ENCODE measurements around the gene GGA1.

Gene GGA1

DNA sequence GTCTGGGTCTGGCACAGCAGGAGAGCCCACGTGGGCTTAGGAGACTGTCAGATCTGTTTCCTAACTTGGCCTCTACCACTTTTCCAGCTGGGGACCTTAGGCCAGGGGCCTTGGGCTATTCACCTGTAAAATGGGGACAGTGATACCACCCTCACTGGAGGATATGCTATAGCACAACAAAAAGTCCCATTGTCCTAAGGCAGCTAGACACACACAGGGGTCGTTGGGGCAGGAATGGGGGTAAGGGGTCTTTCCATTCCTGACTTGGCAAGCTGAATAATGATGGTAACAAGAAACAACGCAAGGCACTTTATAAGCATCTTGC is 28.3 kb downstream of the GGA1 start:
- Histone ChIP-seq H3K9ac (ENCODE audit: low read depth, low read length) (no peak overlapping the region), H3K4me1 (ENCODE audit: insufficient read depth, low read length) (peaks cover 30% of the 10 kb centered on the region), H3K9me3 (ENCODE audit: control insufficient read depth, insufficient read depth, low read length) (no peaks in the 10 kb centered on the region), H3K36me3 (ENCODE audit: insufficient read depth, low read length) (peaks cover under 1% of the 10 kb centered on the region; the same call in 1 of the 2 replicates)

DNA sequence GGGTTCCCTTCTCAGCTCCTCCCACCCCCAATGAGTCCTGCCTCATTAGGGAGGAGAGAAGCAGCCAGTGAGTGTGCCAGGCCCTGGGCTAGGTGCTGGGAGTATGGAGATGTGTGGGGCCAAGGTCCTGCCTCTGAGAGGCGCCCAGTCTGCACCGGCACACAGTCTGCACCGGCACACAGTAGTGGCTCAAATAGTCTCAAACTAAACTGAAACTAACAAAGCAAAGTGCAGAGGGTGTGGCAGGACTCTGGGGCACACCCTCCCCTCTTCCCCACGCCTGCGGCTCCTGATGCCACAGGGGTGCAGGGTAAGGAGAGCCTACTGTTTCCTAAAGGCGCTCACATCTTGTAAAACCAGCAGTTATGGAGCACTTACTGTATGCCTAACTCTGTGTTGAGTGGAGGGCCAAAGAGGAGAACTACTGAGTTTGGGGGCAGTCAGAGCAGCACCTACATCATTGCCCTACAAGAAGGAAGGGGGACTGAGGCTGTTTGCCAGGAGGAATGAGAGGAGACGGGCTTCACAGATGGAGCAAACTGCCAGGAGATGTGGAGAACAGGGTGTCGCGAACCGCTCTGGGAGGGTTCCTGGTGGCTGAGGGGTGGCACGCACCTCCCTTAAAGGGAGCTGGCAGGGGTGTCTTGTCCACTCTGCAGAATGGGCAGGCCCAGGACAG is 29.9 kb downstream of the GGA1 start:
- Histone ChIP-seq H3K36me3 (ENCODE audit: insufficient read depth, low read length) (peaks cover 4% of the 10 kb centered on the region; the same call in 1 of the 2 replicates), H3K9me3 (ENCODE audit: control insufficient read depth, insufficient read depth, low read length) (no peaks in the 10 kb centered on the region), H3K4me1 (ENCODE audit: insufficient read depth, low read length) (peaks cover 24% of the 10 kb centered on the region), H3K9ac (ENCODE audit: low read depth, low read length) (peak overlapping the region; percentile 53; the same call in 1 of the 2 replicates)

DNA sequence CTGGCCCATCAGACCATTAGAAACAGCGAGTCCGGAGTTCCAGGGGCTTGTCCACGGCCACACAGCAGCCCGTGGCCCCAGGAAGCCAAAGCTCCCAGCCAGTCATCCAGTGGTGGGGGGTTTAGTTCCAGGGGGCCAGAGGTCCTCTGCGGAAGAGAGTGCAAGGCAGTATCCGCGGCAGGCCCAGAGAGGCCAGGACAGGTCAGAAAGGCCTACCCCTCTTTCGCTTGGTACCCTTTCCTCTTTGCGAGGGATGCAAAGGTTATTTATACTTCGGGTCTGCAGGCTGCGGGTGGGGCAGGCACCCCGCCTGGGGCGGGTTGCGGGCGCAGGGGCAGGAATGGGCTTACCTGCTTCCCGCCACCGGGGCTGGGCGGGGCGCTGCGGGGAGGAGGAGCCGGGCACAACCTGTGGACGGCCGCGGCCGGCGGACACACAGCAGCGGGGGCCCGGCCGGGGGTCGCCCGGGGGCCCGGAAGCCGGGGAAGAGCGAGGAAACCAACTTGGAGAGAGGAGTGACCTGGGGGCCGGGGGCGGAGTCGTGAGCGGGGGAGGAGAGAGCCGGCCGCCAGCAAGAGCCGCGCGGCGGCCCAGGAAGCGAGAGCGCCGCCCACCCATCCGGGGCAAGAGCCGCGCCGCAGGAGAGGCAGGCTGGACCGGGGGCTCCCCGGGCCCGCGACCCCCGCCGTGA is 30.6 kb downstream of the GGA1 start, which contains the start of gene SH3BP1:
Gene SH3BP1 (plus strand): TSS at position 600 of the 691 bp plus-strand sequence. CDS start 119 bp downstream, outside the sequence.
- Histone ChIP-seq H3K9ac (ENCODE audit: low read depth, low read length) (peak within 1 kb of the TSS; percentile 53), H3K9me3 (ENCODE audit: control insufficient read depth, insufficient read depth, low read length) (no peaks in the 10 kb centered on the region), H3K4me1 (ENCODE audit: insufficient read depth, low read length) (peaks cover 21% of the 10 kb centered on the region), H3K36me3 (ENCODE audit: insufficient read depth, low read length) (peaks cover 7% of the 10 kb centered on the region; the same call in 1 of the 2 replicates)

DNA sequence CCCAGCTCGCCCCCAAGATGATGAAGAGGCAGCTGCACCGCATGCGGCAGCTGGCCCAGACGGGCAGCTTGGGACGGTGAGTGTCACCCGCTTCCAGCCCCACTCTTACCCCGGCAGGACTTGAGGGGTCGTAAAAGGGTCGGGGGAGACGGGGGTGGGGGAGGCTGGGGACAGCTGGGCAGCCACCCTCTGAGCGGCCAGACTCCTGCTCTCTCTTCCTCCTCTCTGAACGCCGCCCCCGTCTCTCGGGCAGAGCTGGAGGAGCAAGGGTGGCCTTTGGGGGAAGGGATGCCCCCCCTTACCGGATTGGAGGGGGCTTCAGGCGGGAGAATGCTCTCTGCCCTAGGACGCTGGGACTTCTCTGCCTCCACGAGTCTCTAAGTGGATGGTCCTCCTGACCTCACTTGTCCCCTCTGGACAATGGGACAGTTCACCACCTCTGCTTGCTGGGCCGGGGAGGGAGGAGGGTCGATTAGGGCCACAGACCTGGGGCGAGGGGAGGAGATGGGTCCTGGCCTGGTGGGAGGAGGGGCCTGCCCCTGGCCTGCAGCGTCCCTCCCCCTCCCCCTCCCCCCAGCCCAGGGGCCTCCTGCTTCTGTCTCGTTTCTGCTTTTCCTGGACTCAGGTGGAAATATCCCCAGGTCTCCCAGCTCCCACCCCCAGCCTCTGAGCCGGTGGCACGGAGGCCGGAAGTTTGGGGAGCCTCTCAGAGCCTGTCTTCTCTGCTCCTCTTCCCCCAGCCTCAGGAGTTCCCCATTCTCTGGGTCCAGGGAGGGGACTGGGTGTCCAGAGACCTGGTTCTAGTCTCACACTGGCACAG is 31.3 kb downstream of the GGA1 start:
- H3K9ac ChIP-seq (ENCODE audit: low read depth, low read length): peak overlapping the region; percentile 53
- peaks cover 13% of the 10 kb centered on the region; the same call in 1 of the 2 replicates for H3K4me1 ChIP-seq (ENCODE audit: insufficient read depth, low read length)
- H3K36me3 ChIP-seq (ENCODE audit: insufficient read depth, low read length): peaks cover 7% of the 10 kb centered on the region; the same call in 1 of the 2 replicates
- no peaks in the 10 kb centered on the region for H3K9me3 ChIP-seq (ENCODE audit: control insufficient read depth, insufficient read depth, low read length)

DNA sequence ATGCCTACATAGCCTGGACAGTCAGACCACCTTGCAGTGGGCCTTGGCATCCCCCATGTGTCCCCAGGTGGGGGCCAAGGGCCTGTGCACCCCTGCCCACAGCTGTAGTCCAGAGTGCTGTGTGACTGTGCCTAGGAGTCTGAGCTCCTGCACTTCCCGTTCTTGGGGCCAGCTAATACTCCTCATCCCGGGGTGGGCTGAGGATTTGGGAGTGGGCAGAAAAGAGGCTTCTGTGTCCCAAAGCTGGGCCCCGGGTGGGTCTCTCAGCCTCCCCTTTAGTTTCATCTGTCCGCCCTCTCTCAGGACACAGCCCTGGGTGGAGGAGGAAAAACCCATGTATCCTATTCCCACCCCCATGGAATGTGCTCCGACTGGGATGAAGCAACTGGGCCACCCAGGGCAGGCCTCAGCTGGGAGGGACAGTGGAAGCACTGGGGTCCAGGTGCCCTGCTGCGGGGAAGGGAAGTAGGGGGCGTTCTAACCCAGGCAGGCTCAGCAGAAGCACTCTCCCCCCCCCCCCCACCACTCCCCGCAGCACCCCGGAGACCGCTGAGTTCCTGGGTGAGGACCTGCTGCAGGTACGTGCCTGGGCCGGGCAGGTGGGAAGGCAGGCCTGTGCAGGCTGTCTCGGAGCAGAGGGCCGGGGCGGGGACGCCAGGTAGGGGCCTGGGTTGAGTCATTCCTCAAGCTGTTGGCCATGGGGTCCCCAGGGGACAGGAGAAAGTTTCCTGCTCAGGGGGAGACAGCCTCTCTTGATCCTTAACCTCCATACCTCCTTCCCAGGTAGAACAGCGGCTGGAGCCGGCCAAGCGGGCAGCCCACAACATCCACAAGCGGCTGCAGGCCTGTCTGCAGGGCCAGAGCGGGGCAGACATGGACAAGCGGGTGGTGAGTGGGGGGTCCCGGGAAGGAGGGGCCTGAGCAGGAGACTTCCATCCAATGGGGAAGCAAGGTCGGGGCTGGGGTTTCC is 32.2 kb downstream of the GGA1 start:
- H3K9ac ChIP-seq (ENCODE audit: low read depth, low read length): peak overlapping the region; percentile 53
- H3K4me1 ChIP-seq (ENCODE audit: insufficient read depth, low read length): peaks cover 11% of the 10 kb centered on the region; the same call in 1 of the 2 replicates
- H3K36me3 ChIP-seq (ENCODE audit: insufficient read depth, low read length): peaks cover 7% of the 10 kb centered on the region; the same call in 1 of the 2 replicates
- no peaks in the 10 kb centered on the region for H3K9me3 ChIP-seq (ENCODE audit: control insufficient read depth, insufficient read depth, low read length)

DNA sequence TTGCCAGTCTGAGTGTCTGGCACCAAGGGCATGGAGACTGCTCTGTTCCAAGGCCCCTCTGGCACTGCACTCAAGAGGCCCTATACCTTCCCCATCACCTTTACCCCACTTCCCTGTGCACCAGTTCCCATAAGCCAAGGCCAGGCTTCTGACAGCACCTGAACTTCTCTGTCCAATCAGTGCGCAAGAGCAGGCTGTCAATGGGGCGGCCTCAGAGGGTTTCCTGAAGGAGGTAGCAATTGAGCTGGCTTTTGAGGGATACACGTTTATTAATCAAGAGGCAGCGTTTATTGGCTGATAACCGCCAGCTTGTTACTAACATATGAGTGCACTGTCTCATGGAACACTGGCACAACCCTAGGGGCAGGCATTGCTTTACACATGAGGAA is 32.9 kb downstream of the GGA1 start:
- Histone ChIP-seq H3K9me3 (ENCODE audit: control insufficient read depth, insufficient read depth, low read length) (no peaks in the 10 kb centered on the region), H3K36me3 (ENCODE audit: insufficient read depth, low read length) (peaks cover 7% of the 10 kb centered on the region; the same call in 1 of the 2 replicates), H3K9ac (ENCODE audit: low read depth, low read length) (no peak overlapping the region), H3K4me1 (ENCODE audit: insufficient read depth, low read length) (peaks cover 11% of the 10 kb centered on the region; the same call in 1 of the 2 replicates)

DNA sequence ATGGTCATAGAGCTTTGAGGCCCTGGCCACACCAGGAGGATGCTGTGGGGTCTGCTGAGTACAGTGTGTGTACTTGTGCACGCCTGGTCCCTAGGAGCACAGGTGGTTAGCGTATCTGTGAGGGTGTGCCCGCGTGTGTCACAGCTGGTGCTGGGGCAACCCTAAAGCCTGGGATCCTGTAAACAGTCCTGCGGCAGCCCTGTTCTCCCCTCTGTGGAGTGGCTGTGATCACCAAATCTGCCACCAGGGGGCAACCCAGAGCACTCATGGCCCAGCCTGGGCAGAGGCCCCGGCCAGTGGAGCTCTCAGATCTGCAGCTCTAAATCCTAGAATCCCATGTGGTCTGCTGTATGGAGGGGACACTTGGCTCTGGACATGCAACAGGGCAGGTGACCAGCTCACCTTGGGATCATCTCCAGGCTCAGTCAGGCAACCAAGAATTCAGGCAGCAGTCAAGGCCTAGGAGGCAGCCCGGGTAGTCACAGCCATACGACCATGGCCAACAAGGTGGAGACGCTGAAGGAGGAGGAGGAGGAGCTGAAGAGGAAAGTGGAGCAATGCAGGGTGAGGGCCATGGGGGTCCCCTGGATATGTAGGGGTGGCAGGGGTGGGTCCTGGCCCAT is 34.7 kb downstream of the GGA1 start:
- H3K4me1 ChIP-seq (ENCODE audit: insufficient read depth, low read length): peaks cover 10% of the 10 kb centered on the region; the same call in 1 of the 2 replicates

DNA sequence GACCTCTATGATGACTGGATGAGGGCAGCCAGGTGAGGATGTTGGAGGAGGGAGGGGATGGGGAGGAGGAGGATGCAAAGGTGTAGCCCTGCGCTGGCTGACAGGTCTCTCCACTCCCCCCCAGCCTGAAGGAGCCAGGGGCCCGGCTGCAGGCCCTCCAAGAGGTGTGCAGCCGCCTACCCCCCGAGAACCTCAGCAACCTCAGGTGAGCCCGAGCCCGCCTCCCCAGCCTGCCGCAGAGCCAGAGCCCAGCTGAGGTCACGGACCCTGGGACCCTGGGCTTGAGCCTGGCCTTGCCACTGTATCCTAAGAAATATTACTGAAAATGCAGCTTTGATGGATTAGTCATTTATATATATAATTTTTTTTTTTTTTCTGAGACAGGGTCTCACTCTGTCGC is 38.7 kb downstream of the GGA1 start:
- Histone ChIP-seq H3K9ac (ENCODE audit: low read depth, low read length) (no peak overlapping the region), H3K9me3 (ENCODE audit: control insufficient read depth, insufficient read depth, low read length) (no peaks in the 10 kb centered on the region), H3K36me3 (ENCODE audit: insufficient read depth, low read length) (peaks cover 16% of the 10 kb centered on the region), H3K4me1 (ENCODE audit: insufficient read depth, low read length) (no peaks in the 10 kb centered on the region)

More for the DNA sequence above, 34.7 kb downstream of the GGA1 start:
- H3K9ac ChIP-seq (ENCODE audit: low read depth, low read length): no peak overlapping the region
- peaks cover 10% of the 10 kb centered on the region; the same call in 1 of the 2 replicates for H3K36me3 ChIP-seq (ENCODE audit: insufficient read depth, low read length)
- no peaks in the 10 kb centered on the region for H3K9me3 ChIP-seq (ENCODE audit: control insufficient read depth, insufficient read depth, low read length)

DNA sequence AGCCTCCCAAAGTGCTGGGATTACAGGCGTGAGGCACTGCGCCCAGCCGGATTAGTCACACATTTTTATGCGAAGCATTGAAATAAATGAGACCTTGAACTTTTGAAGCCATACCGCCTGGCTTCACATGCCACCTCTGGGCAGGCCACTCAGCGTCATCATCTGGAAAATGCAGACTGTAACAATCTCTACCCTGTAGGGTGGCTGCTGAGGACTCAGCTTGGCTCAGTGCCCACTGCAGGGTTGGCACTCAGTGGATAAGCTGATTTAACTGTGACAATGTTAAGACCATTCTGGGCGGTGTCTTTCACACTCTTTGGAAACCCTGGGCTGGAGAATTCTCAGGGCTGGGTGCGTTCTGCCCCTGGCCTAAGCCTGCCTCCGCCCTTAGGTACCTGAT is 39.3 kb downstream of the GGA1 start:
- H3K36me3 ChIP-seq (ENCODE audit: insufficient read depth, low read length): peaks cover 16% of the 10 kb centered on the region

DNA sequence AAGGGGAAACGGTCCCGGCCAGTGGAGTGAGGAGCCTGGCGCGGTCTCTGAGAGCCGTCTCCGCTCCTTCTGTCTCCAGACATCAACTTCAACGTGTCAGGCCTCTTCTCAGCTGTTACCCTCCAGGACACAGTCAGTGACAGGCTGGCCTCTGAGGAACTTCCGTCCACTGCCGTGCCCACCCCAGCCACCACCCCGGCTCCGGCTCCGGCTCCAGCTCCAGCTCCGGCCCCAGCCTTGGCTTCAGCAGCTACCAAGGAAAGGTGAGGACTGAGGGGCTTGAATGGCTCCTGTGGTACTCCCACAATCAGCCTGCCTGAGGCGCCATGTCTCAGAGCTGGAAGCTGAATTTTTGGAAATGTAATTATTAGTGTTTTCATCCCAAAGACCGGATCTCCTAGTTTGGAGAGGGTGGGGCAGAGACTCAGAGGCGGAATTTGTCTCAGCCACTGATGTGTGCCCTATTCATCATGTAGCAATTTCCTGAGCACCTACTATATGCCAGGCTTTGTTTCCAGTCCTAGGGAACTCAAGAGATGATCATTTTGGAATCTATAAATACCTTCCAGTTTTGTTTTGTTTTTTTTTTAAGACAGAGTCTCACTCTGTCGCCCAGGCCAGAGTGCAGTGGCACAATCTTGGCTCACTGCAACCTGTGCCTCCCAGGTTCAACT is 42.0 kb downstream of the GGA1 start:
- H3K4me1 ChIP-seq (ENCODE audit: insufficient read depth, low read length): no peaks in the 10 kb centered on the region
- H3K36me3 ChIP-seq (ENCODE audit: insufficient read depth, low read length): peaks cover 11% of the 10 kb centered on the region
- no peak overlapping the region for H3K9ac ChIP-seq (ENCODE audit: low read depth, low read length)
- H3K9me3 ChIP-seq (ENCODE audit: control insufficient read depth, insufficient read depth, low read length): no peaks in the 10 kb centered on the region

More for the DNA sequence above, 39.3 kb downstream of the GGA1 start:
- Histone ChIP-seq H3K9me3 (ENCODE audit: control insufficient read depth, insufficient read depth, low read length) (no peaks in the 10 kb centered on the region), H3K4me1 (ENCODE audit: insufficient read depth, low read length) (no peaks in the 10 kb centered on the region), H3K9ac (ENCODE audit: low read depth, low read length) (no peak overlapping the region)

DNA sequence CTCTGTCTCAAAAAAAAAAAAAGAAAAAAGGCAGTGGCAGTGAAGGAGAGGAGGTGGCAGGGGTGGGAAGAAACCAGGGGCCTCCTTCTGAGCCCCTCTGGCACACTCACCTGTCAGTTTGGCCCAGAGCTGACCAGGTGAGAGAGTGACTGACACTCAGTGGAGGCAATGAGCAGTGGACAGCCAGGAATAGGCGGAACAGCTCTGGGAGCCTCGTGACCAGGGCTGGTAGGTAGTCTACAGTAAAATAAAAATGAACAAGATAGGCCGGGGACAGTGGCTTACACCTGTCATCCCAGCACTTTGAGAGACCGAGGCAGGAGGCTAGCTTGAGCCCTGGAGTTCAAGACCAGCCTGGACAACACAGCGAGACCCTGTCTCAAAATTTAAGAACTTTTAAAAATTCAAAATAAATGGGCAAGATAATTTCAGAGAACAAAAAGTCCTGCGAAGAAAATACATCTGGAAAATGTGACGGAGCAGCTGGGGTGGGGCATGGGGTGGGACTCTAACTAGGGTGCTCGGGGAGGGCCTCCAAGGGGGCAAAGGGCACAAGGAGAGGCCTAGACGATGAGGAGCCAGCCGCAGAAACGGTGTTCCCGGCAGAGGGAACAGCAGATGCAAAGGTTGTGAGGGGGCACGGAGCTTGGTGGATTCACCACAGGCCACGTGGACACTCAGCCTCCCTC is 46.1 kb downstream of the GGA1 start:
- Histone ChIP-seq H3K36me3 (ENCODE audit: insufficient read depth, low read length) (peaks cover 7% of the 10 kb centered on the region; the same call in 1 of the 2 replicates), H3K9ac (ENCODE audit: low read depth, low read length) (no peak overlapping the region), H3K4me1 (ENCODE audit: insufficient read depth, low read length) (no peaks in the 10 kb centered on the region)

DNA sequence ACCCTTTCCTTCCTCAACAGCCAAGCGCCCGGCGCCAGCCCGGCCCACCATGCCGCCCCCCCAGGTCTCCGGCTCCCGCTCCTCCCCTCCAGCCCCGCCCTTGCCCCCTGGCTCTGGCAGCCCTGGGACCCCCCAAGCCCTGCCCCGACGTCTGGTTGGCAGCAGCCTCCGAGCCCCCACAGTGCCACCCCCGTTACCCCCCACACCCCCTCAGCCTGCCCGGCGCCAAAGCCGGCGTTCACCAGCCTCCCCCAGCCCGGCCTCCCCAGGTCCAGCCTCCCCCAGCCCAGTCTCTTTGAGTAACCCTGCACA is 46.6 kb downstream of the GGA1 start:
- no peaks in the 10 kb centered on the region for H3K9me3 ChIP-seq (ENCODE audit: control insufficient read depth, insufficient read depth, low read length)
- H3K4me1 ChIP-seq (ENCODE audit: insufficient read depth, low read length): no peaks in the 10 kb centered on the region
- no peak overlapping the region for H3K9ac ChIP-seq (ENCODE audit: low read depth, low read length)
- H3K36me3 ChIP-seq (ENCODE audit: insufficient read depth, low read length): peaks cover 7% of the 10 kb centered on the region; the same call in 1 of the 2 replicates

More for the DNA sequence above, 46.1 kb downstream of the GGA1 start:
- no peaks in the 10 kb centered on the region for H3K9me3 ChIP-seq (ENCODE audit: control insufficient read depth, insufficient read depth, low read length)
